Activated naive CD8-positive, alpha-beta T cell (primary cell): ENCODE measurements around the gene ENTHD1.
"Not testable (repeated sequence)": the region's sequence is repeated elsewhere in the genome, so short reads cannot be mapped to it uniquely, and the experiment has no call there.

Experiments used
- H3K27ac Mint-ChIP-seq: one replicate; pipeline ENCODE4 v1.8.0; 2021; ENCODE audit warnings: mixed read lengths
- H3K27me3 Mint-ChIP-seq: one replicate; pipeline ENCODE4 v1.8.0; 2021; ENCODE audit warnings: mixed read lengths
- H3K36me3 Mint-ChIP-seq: one replicate; pipeline ENCODE4 v1.8.0; 2021; ENCODE audit warnings: mixed read lengths
- H3K4me1 Mint-ChIP-seq: one replicate; pipeline ENCODE4 v1.8.0; 2021; ENCODE audit warnings: low read depth, mixed read lengths
- H3K4me3 Mint-ChIP-seq: one replicate; pipeline ENCODE4 v1.8.0; 2021; ENCODE audit warnings: mild to moderate bottlenecking, mixed read lengths
- H3K9me3 Mint-ChIP-seq: one replicate; pipeline ENCODE4 v1.8.0; 2021; ENCODE audit warnings: low read depth, mixed read lengths

ENTHD1 gene

DNA sequence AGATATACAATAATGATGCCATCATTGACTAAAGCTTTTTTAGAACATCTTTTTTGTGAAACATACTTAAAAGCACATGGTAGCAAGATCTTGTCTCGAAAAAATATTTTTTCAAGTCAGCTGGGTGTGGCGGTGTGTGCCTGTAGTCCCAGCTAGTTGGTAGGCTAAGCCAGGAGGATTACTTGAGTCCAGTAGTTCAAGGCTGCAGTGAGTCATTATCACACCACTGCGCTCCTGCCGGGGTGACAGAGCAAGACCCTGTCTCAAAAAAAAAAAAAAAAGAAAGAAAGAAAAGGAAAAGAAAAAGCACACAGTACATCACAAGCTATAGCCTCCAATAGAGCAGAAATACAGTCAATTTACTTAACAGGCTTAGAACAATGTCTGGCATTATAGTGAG lies 37.0 kb downstream of the ENTHD1 start:
- peaks cover 2% of the 10 kb centered on the region for H3K27me3 Mint-ChIP-seq
- H3K27ac Mint-ChIP-seq, result no peak overlapping the region
- H3K4me3 Mint-ChIP-seq, result no peak overlapping the region
- peaks cover 2% of the 10 kb centered on the region for H3K36me3 Mint-ChIP-seq
- H3K4me1 Mint-ChIP-seq, result peaks cover 17% of the 10 kb centered on the region
- H3K9me3 Mint-ChIP-seq, result no peaks in the 10 kb centered on the region

DNA sequence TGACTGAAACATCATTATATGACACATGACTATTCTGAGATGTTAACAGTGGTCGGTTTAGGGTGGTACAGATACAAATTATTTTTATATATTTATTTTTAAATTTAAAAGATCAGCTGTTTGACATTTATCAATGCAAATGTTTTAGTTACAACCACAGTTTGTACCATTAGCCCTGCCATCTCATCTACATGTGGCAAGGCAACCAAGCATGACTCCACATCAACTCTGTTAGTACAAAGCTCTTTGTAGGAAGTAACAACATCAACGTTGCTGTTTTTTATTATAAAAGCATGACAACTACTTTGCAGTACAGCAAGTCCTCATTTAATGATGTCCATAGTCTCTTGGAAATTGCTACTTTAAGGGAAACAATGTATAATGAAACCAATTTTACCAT lies 40.8 kb downstream of the ENTHD1 start:
- no peaks in the 10 kb centered on the region for H3K36me3 Mint-ChIP-seq
- H3K4me1 Mint-ChIP-seq, result no peaks in the 10 kb centered on the region

DNA sequence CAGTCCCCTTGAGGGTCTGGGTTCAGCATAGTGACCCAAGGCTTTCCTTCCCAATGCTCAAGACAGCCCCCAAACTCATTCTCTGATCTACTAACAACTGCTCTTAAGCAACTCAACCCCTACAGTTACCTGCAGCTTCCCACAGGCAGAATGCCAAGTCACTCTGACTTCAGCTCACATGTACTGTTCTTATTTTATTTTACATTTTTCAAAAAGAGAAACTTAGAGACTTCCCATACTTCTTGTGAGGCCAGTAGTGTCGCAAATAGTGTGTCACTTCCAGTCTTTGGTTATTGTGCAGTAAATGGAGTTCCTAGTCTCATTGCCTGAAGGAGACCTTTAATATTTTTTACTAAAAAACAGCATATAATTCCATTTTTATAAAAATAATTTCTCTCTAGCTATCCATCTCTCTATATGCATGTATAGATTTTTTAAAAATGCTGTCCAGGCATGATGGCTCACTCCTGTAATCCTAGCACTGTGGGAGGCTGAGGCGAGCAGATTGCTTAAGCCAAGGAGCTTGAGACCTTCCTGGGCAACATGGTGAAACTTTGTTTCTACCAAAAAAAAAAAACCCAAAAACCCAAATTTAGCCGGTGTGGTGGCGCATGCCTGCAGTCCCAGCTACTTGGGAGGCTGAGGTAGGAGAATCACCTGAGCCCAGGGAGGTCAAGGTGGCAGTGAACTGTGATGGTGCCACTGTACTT lies 41.8 kb downstream of the ENTHD1 start:
- H3K36me3 Mint-ChIP-seq, result no peaks in the 10 kb centered on the region
- H3K4me1 Mint-ChIP-seq, result no peaks in the 10 kb centered on the region
- H3K27me3 Mint-ChIP-seq, result peaks cover 2% of the 10 kb centered on the region
- no peak overlapping the region for H3K4me3 Mint-ChIP-seq
- H3K9me3 Mint-ChIP-seq, result no peaks in the 10 kb centered on the region
- no peak overlapping the region for H3K27ac Mint-ChIP-seq

More for the DNA sequence above, 40.8 kb downstream of the ENTHD1 start:
- Mint-ChIP-seq H3K27me3 (peaks cover 2% of the 10 kb centered on the region), H3K4me3 (no peak overlapping the region), H3K9me3 (no peaks in the 10 kb centered on the region), H3K27ac (no peak overlapping the region)

DNA sequence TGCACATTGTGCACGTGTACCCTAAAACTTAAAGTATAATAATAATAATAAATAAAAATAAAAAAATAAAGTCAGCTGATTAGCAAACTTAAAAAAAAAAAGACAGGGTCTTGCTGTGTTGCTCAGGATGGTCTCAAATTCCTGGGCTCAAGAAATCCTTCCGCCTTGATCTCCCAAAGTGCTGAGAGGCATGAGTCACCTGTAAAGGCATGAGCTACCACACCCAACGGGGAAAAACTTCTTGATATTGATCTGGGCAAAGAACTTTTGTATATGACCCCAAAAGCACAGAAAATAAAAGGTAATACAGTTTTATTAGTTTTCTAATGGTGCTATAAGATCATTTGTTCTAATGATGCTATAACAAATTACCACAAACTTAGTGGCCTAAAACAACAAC lies 46.1 kb downstream of the ENTHD1 start:
- Mint-ChIP-seq H3K4me3 (no peak overlapping the region), H3K36me3 (no peaks in the 10 kb centered on the region), H3K27ac (no peak overlapping the region), H3K27me3 (no peaks in the 10 kb centered on the region), H3K4me1 (no peaks in the 10 kb centered on the region), H3K9me3 (no peaks in the 10 kb centered on the region)

DNA sequence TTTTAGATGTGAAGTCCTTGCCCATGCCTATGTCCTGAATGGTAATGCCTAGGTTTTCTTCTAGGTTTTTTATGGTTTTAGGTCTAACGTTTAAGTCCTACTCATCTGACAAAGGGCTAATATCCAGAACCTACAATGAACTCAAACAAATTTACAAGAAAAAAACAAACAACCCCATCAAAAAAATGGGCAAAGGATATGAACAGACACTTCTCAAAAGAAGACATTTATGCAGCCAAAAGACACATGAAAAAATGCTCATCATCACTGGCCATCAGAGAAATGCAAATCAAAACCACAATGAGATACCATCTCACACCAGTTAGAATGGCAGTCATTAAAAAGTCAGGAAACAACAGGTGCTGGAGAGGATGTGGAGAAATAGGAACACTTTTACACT lies 47.0 kb downstream of the ENTHD1 start:
- H3K4me1 Mint-ChIP-seq, H3K4me3 Mint-ChIP-seq, H3K36me3 Mint-ChIP-seq, H3K9me3 Mint-ChIP-seq, H3K27me3 Mint-ChIP-seq, H3K27ac Mint-ChIP-seq: not testable (repeated sequence)

DNA sequence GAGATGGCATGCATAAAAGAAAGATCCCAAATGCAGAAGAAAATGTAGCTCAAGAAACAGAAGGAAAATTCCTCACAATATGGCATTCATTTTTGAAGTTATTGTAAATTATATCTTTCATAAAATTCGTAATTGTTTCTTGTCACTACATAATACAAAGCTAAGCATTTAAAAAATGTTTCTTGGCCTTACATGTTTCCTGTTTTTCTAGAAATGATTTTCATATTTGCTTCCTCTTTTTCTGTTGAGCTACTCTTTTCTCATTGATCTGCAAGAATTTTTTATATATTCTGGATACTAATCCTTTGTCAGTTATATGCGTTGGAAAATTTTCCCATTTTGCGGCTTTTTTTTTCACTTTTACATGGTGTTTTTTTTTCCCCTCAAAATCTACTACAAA lies 48.0 kb downstream of the ENTHD1 start:
- Mint-ChIP-seq H3K4me1 (peaks cover 3% of the 10 kb centered on the region), H3K9me3 (no peaks in the 10 kb centered on the region), H3K36me3 (no peaks in the 10 kb centered on the region), H3K4me3 (no peak overlapping the region), H3K27ac (no peak overlapping the region), H3K27me3 (no peaks in the 10 kb centered on the region)

DNA sequence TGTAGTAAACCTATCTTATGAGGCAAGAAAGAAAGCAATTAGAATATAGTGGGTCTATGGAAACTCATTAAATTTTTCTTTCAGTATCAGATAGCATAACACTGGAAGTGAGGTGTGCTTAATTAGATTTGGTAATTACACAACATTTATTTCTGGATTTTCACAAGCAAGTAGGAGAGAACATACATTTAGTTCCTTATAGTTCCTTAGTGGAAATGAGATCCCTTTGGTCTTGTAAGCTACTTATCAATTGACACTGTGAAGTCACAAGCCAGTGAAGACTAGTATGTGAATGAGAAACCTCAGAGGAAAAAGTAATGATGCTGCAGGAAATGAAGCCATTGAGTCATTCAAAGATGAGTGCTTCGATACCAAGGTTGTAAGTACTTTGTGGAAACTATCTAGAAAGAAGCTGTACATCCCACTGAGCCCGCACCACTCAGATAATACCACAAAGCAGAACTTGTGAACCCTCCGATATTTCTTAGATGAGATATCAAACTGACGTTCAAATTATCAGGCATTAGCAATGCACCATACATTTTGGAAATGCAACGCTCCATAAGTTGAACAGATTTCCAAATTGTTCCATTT lies 53.5 kb downstream of the ENTHD1 start:
- peak overlapping the region; percentile 19 for H3K27ac Mint-ChIP-seq

DNA sequence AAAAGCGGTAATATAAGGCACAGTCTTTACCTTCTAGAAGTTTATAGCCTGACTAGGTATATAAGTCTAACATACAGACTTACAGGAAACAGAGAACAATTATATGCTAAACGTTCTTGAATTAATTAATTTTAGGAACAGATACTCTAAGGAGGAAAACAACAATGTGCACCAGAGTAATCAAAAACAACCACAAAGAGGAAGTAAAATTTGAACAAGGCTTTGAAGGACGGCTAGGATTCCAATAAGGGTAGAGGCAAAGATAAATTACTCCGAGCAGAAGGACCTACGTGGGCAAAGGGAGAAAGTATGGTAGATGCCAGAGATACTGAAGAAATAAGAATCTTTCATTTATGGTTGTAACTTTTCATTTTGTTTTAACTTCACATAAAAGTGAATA lies 54.4 kb downstream of the ENTHD1 start:
- Mint-ChIP-seq H3K9me3 (no peaks in the 10 kb centered on the region), H3K4me3 (peak overlapping the region; percentile 3), H3K27ac (peak overlapping the region; percentile 19), H3K27me3 (no peaks in the 10 kb centered on the region), H3K4me1 (peaks cover 18% of the 10 kb centered on the region), H3K36me3 (peaks cover 2% of the 10 kb centered on the region)

More for the DNA sequence above, 53.5 kb downstream of the ENTHD1 start:
- Mint-ChIP-seq H3K36me3 (peaks cover 2% of the 10 kb centered on the region), H3K4me3 (peak overlapping the region; percentile 23), H3K4me1 (peaks cover 18% of the 10 kb centered on the region), H3K9me3 (no peaks in the 10 kb centered on the region), H3K27me3 (no peaks in the 10 kb centered on the region)

DNA sequence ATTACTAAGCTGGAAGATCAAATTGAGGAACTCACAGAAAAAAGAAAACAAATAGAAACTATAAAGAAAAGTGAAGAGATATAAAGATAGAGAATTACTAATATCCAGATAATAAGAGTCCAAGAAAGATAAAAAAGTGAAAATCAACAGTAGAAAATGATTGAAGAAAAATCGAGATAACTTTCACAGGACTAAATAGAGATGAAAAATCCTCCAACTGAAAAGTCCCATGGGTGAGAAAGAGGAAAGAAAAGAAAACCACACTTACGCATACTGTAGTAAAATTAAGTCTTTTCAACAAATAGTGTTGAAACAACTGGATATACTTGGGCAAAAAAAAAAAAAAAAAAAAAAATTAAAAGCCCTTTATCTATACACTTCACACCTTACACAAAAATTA lies 60.0 kb downstream of the ENTHD1 start:
- peaks cover 5% of the 10 kb centered on the region for H3K36me3 Mint-ChIP-seq
- H3K27me3 Mint-ChIP-seq, result peaks cover 6% of the 10 kb centered on the region
- H3K9me3 Mint-ChIP-seq, result no peaks in the 10 kb centered on the region
- H3K27ac Mint-ChIP-seq, result no peak overlapping the region
- H3K4me1 Mint-ChIP-seq, result peaks cover 8% of the 10 kb centered on the region
- no peak overlapping the region for H3K4me3 Mint-ChIP-seq

DNA sequence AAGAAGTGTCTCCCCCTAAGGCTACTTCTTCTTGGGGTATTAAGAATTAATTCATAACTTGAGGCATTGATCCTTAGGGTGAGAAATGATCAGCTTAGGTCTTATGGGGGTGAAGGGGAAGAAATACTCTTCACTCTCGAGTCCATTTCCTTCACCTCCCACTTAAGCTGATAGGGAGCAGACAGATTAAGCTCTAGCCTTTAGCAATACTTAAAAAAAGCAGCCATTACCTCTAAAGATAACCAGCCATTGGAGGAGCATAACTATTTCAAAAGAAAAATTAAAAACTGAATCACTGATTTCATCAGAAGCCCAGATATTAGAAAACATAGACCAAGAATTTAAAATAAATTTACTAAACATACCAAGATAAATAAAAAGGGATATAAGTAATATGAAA lies 60.5 kb downstream of the ENTHD1 start:
- Mint-ChIP-seq H3K4me3 (no peak overlapping the region), H3K27me3 (peaks cover 6% of the 10 kb centered on the region), H3K9me3 (no peaks in the 10 kb centered on the region), H3K36me3 (peaks cover 5% of the 10 kb centered on the region), H3K4me1 (peaks cover 8% of the 10 kb centered on the region), H3K27ac (no peak overlapping the region)

DNA sequence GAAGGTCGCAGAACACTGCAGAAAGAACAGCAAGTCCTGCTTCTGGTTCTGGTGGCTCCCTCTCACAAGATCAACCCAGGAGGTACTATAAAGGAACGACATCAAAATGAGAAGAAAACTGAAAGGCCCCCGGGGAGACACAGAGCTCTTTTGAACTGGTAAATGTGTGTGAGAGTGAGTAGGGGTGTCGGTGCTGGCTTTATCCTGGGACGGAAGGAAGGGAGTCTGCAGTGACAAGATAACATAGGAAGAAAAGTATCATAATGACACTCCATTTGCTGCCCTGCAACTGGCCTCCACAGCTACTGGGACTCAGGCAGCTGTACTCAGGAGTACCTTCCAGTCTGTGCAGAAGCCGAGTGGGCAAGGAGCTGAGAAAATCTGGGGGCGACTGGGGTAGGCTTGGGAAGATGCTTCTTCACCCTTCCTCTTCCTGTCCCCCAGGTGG lies 60.9 kb downstream of the ENTHD1 start:
- H3K4me3 Mint-ChIP-seq, result peak overlapping the region; percentile 57
- peak overlapping the region; percentile 18 for H3K27ac Mint-ChIP-seq
- H3K9me3 Mint-ChIP-seq, result no peaks in the 10 kb centered on the region
- H3K4me1 Mint-ChIP-seq, result peaks cover 8% of the 10 kb centered on the region
- H3K27me3 Mint-ChIP-seq, result peaks cover 6% of the 10 kb centered on the region
- peaks cover 5% of the 10 kb centered on the region for H3K36me3 Mint-ChIP-seq

DNA sequence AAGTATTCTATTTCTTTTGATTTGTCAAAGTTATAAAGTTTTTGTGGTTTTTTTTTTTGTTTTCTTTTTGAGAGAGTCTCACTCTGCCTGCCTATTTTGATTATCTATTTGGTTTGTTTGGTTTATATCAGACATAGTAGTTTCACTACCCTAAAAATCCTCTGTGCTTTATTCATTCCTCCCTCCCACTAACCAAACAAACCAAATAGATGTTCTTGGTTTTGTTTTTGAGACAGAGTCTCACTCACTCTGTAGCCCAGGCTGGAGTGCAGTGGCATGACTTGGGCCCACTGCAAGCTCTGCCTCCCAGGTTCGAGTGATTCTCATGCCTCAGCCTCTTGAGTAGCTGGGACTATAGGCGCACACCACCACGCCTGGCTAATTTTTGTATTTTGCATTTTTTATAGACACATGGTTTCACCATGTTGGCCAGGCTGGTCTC lies 67.9 kb downstream of the ENTHD1 start:
- H3K36me3 Mint-ChIP-seq, result peaks cover 3% of the 10 kb centered on the region
- peaks cover 2% of the 10 kb centered on the region for H3K4me1 Mint-ChIP-seq
- H3K27me3 Mint-ChIP-seq, result peaks cover 5% of the 10 kb centered on the region
- H3K9me3 Mint-ChIP-seq, result no peaks in the 10 kb centered on the region
- no peak overlapping the region for H3K4me3 Mint-ChIP-seq
- no peak overlapping the region for H3K27ac Mint-ChIP-seq

DNA sequence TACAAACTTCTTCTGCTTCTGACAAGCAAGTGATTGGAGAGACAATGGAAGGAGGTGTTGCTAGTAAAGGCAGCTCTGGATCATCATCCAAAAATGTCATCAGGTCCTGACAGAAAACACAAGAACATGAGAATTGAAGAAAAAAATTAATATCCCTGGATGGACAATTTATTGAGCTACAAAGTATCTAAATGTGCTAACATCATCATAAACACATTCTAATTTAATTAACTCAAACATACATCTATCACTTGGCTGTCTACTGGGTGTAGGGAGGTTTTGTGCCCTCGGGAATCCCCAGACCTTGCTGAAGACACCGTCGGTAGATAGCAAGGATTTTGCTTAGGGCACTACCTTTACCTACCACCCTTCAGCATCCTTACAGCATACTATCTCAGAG lies 72.6 kb downstream of the ENTHD1 start:
- no peak overlapping the region for H3K27ac Mint-ChIP-seq
- no peaks in the 10 kb centered on the region for H3K9me3 Mint-ChIP-seq
- H3K27me3 Mint-ChIP-seq, result no peaks in the 10 kb centered on the region
- H3K4me3 Mint-ChIP-seq, result no peak overlapping the region
- H3K4me1 Mint-ChIP-seq, result peaks cover 2% of the 10 kb centered on the region
- H3K36me3 Mint-ChIP-seq, result no peaks in the 10 kb centered on the region

DNA sequence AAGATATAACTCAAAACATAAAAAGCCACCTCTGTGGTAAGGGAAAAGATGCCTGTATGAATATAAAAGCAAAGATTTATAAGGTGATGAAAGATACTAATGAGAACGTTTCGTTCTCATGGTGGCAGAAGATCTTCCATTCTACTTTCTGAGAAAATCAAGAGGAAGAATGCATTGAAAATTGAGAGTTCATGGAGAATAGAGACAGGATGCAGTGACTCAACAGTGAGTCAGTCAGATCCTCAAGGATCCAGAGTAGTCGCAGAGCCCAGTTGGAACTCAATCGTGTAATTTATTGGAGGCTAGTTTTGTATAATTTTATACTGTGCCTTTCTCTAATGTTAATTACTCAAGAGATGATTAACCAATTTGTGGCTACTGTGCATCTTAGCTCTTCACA lies 73.3 kb downstream of the ENTHD1 start:
- Mint-ChIP-seq H3K4me3 (no peak overlapping the region), H3K4me1 (peaks cover 2% of the 10 kb centered on the region), H3K27me3 (no peaks in the 10 kb centered on the region), H3K36me3 (no peaks in the 10 kb centered on the region), H3K27ac (no peak overlapping the region), H3K9me3 (no peaks in the 10 kb centered on the region)

DNA sequence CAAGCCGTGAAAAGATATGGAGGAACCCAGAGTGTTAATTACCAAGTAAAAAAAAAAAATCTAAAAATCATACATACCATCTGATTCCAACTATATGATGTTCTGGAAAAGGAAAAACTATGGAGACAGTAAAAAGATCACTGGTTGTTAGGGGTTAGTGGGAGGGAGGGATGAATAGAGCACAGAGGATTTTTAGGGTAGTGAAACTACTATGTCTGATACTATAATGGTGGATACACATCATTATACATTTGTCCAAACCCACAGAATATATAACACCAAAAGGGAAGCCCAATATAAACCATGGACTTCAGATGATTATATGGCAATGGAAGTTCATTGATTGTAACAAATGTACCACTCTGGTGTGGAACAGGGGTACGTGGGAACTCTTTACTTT lies 74.1 kb downstream of the ENTHD1 start:
- Mint-ChIP-seq H3K4me1 (peaks cover 2% of the 10 kb centered on the region), H3K4me3 (no peak overlapping the region), H3K27me3 (no peaks in the 10 kb centered on the region), H3K9me3 (no peaks in the 10 kb centered on the region), H3K36me3 (no peaks in the 10 kb centered on the region), H3K27ac (no peak overlapping the region)

DNA sequence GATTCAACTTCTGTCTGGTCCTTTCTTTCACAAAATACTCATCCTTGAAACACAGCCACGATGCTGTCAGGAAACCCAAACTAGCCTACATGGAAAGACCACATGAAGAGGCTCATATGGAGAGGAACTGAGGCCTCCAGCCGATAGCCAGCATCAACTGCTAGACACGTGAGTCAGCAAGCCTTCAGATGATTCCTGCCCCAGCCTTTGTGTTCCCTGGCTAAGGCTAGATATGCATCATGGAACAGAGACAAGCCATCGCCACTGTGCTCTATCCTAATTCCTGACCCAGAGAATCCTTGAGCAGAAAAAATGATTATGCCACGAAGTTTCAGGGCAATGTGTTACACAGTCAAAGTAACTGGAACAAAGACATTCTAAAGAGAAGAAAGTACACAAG lies 75.5 kb downstream of the ENTHD1 start:
- H3K4me3 Mint-ChIP-seq, result no peak overlapping the region
- H3K4me1 Mint-ChIP-seq, result peaks cover 2% of the 10 kb centered on the region
- no peaks in the 10 kb centered on the region for H3K9me3 Mint-ChIP-seq
- no peaks in the 10 kb centered on the region for H3K36me3 Mint-ChIP-seq
- no peak overlapping the region for H3K27ac Mint-ChIP-seq
- H3K27me3 Mint-ChIP-seq, result no peaks in the 10 kb centered on the region
